Measurements from ENCODE around the gene TTYH2.
"Not testable (repeated sequence)": the region's sequence is repeated elsewhere in the genome, so short reads cannot be mapped to it uniquely, and the experiment has no call there.

TTYH2 gene

DNA sequence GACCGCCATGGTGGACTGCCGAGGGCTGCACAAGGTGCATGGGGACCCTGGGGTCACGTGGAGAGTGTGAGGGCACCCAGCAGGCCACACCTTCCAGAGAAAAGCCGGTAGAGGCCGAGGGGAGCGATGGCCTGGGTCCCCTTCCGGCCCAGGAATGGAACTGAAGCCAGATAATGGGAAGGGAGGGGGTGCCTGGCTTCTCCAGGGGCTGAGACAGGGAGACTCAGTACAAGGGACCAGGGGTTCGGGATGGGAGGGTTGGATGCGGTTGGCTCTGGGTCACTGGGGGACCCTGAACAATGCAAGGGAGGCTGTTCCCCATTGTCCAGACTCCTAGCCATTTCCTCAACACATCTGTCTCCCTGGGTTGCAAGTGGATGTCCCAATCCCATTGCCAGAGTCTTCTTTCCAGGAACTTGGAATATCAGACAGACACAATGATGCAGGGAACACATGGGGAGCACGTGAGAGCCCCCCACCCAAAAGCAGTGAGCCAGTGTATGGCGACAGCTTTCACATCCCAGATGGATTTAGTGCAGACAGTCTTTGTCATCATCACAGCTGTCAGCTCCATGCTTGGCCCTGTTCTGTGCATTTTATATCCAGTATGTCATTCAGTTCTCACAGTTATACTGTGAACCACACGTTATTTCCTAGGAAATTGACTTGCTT is 37.1 kb downstream of the TTYH2 start:
- TF ChIP-seq JUND (IDR thresholded peaks at IDR 0.05; ENCODE audit: low read depth): no peak
- no peak for DNase-seq (ENCODE audit: low read depth in 1 of 2, low spot score in 1 of 2)
- in situ Hi-C loops (cut with HindIII; ENCODE audit: low pct_unique_long_range_greater_than_20kb, low sequenced_read_pairs): no loop called here

GRCh38 chr17:74251051-74251450 is 37.7 kb downstream of the TTYH2 start:
- TF ChIP-seq JUND (IDR thresholded peaks at IDR 0.05; ENCODE audit: low read depth): no peak
- in situ Hi-C loops (cut with HindIII; ENCODE audit: low pct_unique_long_range_greater_than_20kb, low sequenced_read_pairs): no loop called here
- no peak for DNase-seq (ENCODE audit: low read depth in 1 of 2, low spot score in 1 of 2)

GRCh38 chr17:74251569-74251968 is 38.2 kb downstream of the TTYH2 start:
- no peak for TF ChIP-seq JUND (IDR thresholded peaks at IDR 0.05; ENCODE audit: low read depth)
- no peak for DNase-seq (ENCODE audit: low read depth in 1 of 2, low spot score in 1 of 2)
- in situ Hi-C loops (cut with HindIII; ENCODE audit: low pct_unique_long_range_greater_than_20kb, low sequenced_read_pairs): no loop called here

GRCh38 chr17:74252211-74252610 is 38.8 kb downstream of the TTYH2 start:
- no peak for TF ChIP-seq JUND (IDR thresholded peaks at IDR 0.05; ENCODE audit: low read depth)
- in situ Hi-C loops (cut with HindIII; ENCODE audit: low pct_unique_long_range_greater_than_20kb, low sequenced_read_pairs): no loop called here
- DNase-seq (ENCODE audit: low read depth in 1 of 2, low spot score in 1 of 2): no peak

DNA sequence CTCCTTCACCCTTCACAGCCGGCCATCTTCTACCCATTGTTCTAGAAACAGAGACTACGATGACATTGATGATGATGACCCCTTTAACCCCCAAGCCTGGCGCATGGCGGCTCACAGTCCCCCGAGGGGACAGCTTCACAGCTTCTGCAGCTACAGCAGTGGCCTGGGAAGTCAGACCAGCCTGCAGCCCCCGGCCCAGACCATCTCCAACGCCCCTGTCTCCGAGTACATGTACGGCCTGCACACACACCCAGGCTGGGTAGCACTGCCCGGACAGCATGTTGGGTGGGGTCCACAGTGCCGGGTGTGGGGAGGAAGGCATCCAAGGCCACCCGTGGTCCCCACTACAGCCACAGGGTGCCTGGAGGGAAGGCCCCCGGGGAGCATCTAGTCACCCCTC is 39.7 kb downstream of the TTYH2 start:
- no peak for DNase-seq (ENCODE audit: low read depth in 1 of 2, low spot score in 1 of 2)
- no peak for TF ChIP-seq JUND (IDR thresholded peaks at IDR 0.05; ENCODE audit: low read depth)
- in situ Hi-C loops (cut with HindIII; ENCODE audit: low pct_unique_long_range_greater_than_20kb, low sequenced_read_pairs): no loop called here

DNA sequence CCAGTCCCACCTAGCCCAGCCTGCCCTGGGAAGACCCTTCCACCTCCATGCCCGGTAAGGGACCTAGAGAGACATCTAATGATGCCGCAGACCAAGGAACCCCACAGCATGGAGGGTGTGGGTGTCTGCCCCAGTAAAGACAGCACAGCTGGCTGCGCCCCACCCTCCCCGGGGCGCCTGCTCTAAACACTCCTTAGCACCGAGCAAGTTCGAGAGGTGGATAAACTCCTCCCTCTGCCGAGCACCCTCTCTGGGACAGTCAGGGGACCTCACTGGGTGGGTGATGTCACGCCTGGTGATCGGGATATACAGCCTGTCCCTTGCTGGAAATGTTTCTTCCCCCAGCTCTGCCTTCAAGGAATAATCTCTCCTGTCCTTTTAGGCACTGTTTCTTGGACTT is 43.9 kb downstream of the TTYH2 start:
- in situ Hi-C loops (cut with HindIII; ENCODE audit: low pct_unique_long_range_greater_than_20kb, low sequenced_read_pairs): no loop called here
- no peak for TF ChIP-seq JUND (IDR thresholded peaks at IDR 0.05; ENCODE audit: low read depth)
- no peak for DNase-seq (ENCODE audit: low read depth in 1 of 2, low spot score in 1 of 2)

DNA sequence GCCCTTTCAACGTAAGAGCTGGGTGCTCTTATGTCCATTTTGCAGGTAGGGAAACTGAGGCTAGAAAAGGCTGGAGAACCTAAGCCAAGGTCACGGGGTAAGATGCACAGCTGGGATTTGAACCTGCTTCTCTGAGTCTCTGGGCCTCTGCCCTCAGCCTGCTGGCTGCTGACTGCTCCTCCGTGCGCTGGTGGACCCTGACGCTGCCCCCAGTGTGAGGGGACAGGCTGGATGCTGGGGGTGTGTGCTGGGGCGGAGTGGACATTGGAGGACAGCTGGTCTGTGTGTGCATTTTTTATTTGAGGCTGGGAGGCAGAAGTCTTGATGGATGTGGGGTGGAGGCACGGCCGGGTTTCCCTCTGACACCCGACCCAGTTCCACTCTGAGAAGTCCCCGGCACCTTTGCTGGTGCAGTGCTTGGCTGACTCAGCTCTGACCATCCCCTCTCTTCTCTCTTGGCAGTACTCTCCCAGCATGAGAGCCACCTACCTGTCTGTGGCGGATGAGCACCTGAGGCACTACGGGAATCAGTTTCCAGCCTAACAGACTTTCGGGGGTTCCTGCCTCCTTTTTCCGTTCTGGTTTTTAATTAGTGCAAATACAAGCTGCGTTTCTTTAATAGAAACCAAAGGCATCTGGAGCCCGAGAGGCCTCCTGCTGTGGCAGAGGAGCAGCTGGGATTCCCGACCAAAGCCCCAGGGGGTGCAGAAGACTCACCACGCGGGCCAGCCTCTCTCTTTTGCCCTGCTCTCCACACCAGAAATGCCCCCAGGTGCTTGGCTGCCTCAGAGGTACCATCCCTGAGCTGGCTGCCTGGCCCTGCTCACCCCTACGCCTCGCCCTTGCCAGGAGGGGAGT is 46.5 kb downstream of the TTYH2 start:
- in situ Hi-C loops (cut with HindIII; ENCODE audit: low pct_unique_long_range_greater_than_20kb, low sequenced_read_pairs): no loop called here
- no peak for DNase-seq (ENCODE audit: low read depth in 1 of 2, low spot score in 1 of 2)
- no peak for TF ChIP-seq JUND (IDR thresholded peaks at IDR 0.05; ENCODE audit: low read depth)

DNA sequence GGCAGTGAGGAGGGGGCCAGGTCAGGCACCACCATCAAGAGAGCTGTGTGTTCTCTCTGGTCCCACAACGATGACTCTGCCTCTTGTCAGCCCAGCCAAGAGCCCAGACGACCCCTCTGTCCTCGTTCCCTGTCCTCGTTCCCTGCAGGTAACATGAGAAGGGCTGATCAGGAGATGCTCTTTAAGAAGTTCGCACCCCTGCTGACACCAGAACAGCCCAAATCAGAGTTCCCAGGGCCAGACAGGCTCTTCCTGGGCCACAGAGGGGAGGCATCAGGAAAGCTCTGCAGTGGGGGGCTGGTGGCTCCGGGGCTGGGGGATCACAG is 47.1 kb downstream of the TTYH2 start:
- DNase-seq (ENCODE audit: low read depth in 1 of 2, low spot score in 1 of 2): no peak
- in situ Hi-C loops (cut with HindIII; ENCODE audit: low pct_unique_long_range_greater_than_20kb, low sequenced_read_pairs): no loop called here
- TF ChIP-seq JUND (IDR thresholded peaks at IDR 0.05; ENCODE audit: low read depth): no peak

GRCh38 chr17:74262601-74263000 is 49.2 kb downstream of the TTYH2 start:
- no peak for DNase-seq (ENCODE audit: low read depth in 1 of 2, low spot score in 1 of 2)
- in situ Hi-C loops (cut with HindIII; ENCODE audit: low pct_unique_long_range_greater_than_20kb, low sequenced_read_pairs): no loop called here
- TF ChIP-seq JUND (IDR thresholded peaks at IDR 0.05; ENCODE audit: low read depth): no peak

DNA sequence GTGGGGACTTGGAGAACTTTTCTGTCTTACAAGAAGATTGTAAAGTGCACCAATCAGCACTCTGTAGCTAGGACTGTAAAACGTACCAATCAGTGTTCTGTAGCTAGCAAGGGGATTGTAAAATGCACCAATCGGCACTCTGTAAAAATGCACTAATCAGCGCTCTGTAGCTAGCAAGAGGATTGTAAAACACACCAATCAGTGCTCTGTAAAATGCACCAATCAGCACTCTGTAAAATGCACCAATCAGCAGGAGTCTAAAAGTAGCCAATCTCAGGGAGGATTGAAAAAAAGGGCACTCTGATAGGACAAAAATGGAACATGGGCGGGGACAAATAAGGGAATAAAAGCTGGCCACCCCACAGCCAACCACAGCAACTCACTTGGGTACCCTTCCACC is 53.7 kb downstream of the TTYH2 start:
- DNase-seq (ENCODE audit: low read depth in 1 of 2, low spot score in 1 of 2); in situ Hi-C loops (cut with HindIII; ENCODE audit: low pct_unique_long_range_greater_than_20kb, low sequenced_read_pairs): not testable (repeated sequence)

DNA sequence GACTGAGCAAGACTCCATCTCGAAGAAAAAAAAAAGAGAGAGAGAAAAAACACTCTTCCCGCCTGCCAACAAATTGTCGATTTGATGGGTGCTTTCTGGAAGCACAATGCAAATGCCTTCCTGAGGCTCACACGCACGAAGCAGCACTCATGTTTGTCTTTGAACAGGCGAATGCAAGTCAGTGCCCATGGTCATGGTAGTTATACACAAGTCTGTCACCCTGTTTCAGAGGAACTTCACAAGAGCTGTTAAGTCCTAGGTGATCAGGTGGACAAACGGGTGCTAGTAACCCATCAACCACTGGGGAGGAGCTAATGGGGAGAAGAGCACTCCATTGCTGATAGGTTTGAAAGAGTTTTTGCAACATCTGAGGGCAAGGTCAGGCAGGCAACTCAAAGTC is 54.2 kb downstream of the TTYH2 start:
- no peak for DNase-seq (ENCODE audit: low read depth in 1 of 2, low spot score in 1 of 2)
- in situ Hi-C loops (cut with HindIII; ENCODE audit: low pct_unique_long_range_greater_than_20kb, low sequenced_read_pairs): no loop called here
- no peak for TF ChIP-seq JUND (IDR thresholded peaks at IDR 0.05; ENCODE audit: low read depth)

DNA sequence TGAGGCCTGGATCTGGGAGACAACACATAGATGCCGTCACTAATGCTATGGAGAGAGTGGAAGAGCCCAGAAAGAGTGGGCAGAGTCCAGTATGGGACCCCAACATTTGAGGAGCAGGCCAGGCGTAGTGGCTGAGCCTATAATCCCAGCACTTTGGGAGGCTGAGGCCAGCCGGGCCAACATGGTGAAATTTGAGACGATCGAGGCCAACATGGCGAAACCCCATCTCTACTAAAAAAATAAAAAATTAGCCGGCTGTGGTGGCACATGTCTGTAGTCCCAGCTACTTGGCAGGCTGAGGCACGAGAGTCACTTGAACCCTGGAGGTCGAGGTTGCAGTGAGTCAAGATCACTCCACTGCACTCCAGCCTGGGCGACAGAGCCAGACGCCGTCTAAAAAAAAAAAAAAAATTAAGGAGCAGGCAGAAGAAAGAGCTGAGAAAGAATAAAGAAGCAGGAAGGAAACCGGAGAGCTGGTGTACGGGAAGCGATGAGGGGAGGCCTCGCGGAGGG is 54.7 kb downstream of the TTYH2 start:
- TF ChIP-seq JUND (IDR thresholded peaks at IDR 0.05; ENCODE audit: low read depth): no peak
- in situ Hi-C loops (cut with HindIII; ENCODE audit: low pct_unique_long_range_greater_than_20kb, low sequenced_read_pairs): no loop called here
- DNase-seq (ENCODE audit: low read depth in 1 of 2, low spot score in 1 of 2): no peak

DNA sequence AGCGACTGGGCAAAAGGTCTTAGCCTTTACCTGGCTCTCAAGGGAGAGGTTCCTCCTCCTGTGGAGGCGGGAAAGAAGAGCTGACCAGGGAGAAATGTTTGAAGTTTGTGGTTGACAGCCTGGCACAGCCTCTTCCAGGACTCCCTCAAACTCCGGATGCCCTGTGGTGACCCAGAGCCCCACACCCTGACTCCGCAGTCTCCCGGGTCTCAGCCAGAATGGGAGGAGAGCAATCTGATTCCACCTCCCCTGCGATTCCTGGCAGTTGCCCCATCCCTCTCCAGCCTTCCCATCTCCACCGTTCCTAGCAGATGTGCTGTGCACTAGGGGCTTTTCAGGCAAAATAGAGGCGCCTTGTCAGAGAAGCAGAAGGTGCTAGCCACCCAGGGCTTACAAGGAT is 55.2 kb downstream of the TTYH2 start:
- in situ Hi-C loops (cut with HindIII; ENCODE audit: low pct_unique_long_range_greater_than_20kb, low sequenced_read_pairs): no loop called here
- DNase-seq (ENCODE audit: low read depth in 1 of 2, low spot score in 1 of 2): no peak
- TF ChIP-seq JUND (IDR thresholded peaks at IDR 0.05; ENCODE audit: low read depth): no peak
